OCI-LY3 (cell line): Measurements from ENCODE around the gene TXNL4A.

Experiments used
- H2AFZ ChIP-seq: fragments of 200-600, 300-600 bp; shearing (Covaris generic); 2 replicates; pipeline ENCODE4 v1.6.0; 2014; ENCODE audit warnings: antibody characterized with exemption, low read depth, low read length
- H3K27ac ChIP-seq: fragments of 200-600, 300-600 bp; sonication (generic); 2 replicates; pipeline ENCODE4 v1.5.1; 2014; ENCODE audit warnings: mild to moderate bottlenecking, low read length, moderate library complexity, mixed read lengths
- H3K27me3 ChIP-seq: fragments of 200-600, 300-600 bp; sonication (generic); 2 replicates; pipeline ENCODE4 v1.6.1; 2014; ENCODE audit warnings: low read depth, low read length, mixed read lengths
- H3K36me3 ChIP-seq: fragments of 200-600, 300-600 bp; sonication (generic); replicated peaks from 2 replicates; pipeline ENCODE3; 2014; ENCODE audit warnings: low read depth, low read length, mixed read lengths
- H3K4me1 ChIP-seq: fragments of 300-600, 200-600 bp; sonication (generic); 2 replicates; pipeline ENCODE4 v1.6.1; 2014; ENCODE audit warnings: low read length, mixed read lengths
- H3K4me2 ChIP-seq: fragments of 200-600, 300-600 bp; sonication (generic); 2 replicates; pipeline ENCODE4 v1.6.1; 2014; ENCODE audit warnings: low read length, mixed read lengths
- H3K4me3 ChIP-seq: fragments of 300-600, 200-600 bp; sonication (generic); 2 replicates; pipeline ENCODE4 v1.5.1; 2014; ENCODE audit warnings: antibody characterized with exemption, mild to moderate bottlenecking, low read length, moderate library complexity
- H3K79me2 ChIP-seq: fragments of 300-600, 200-600 bp; shearing (Covaris generic); 2 replicates; pipeline ENCODE4 v1.6.1; 2014; ENCODE audit warnings: mild to moderate bottlenecking, low read length, mixed read lengths
- H3K9ac ChIP-seq: fragments of 300-600, 200-600 bp; shearing (Covaris generic); 2 replicates; pipeline ENCODE4 v1.6.0; 2014; ENCODE audit warnings: mild to moderate bottlenecking, low read length, moderate library complexity
- H3K9me3 ChIP-seq: fragments of 200-600, 300-600 bp; shearing (Covaris generic); 2 replicates; pipeline ENCODE4 v1.6.1; 2014; ENCODE audit warnings: low read length, mixed read lengths; ENCODE audit not compliant: insufficient read depth
- H4K20me1 ChIP-seq: fragments of 200-600, 300-600 bp; sonication (generic); 2 replicates; pipeline ENCODE4 v1.6.1; 2016; ENCODE audit warnings: low read length, mixed read lengths; ENCODE audit not compliant: insufficient read depth
- EZH2phosphoT487 ChIP-seq: fragments of 200-600 bp; shearing (Covaris generic); IDR thresholded peaks from 2 replicates; pipeline ENCODE4 v1.6.1; 2018; ENCODE audit warnings: antibody characterized with exemption, mixed run types, low read depth
- TF ChIP-seq, protein P1 (sequence below): fragments of 200-600, 300-600 bp; sonication (generic); IDR thresholded peaks from 2 replicates; pipeline ENCODE4 v1.5.1; 2014; ENCODE audit warnings: antibody characterized with exemption, low read length, low read depth

Gene TXNL4A

DNA sequence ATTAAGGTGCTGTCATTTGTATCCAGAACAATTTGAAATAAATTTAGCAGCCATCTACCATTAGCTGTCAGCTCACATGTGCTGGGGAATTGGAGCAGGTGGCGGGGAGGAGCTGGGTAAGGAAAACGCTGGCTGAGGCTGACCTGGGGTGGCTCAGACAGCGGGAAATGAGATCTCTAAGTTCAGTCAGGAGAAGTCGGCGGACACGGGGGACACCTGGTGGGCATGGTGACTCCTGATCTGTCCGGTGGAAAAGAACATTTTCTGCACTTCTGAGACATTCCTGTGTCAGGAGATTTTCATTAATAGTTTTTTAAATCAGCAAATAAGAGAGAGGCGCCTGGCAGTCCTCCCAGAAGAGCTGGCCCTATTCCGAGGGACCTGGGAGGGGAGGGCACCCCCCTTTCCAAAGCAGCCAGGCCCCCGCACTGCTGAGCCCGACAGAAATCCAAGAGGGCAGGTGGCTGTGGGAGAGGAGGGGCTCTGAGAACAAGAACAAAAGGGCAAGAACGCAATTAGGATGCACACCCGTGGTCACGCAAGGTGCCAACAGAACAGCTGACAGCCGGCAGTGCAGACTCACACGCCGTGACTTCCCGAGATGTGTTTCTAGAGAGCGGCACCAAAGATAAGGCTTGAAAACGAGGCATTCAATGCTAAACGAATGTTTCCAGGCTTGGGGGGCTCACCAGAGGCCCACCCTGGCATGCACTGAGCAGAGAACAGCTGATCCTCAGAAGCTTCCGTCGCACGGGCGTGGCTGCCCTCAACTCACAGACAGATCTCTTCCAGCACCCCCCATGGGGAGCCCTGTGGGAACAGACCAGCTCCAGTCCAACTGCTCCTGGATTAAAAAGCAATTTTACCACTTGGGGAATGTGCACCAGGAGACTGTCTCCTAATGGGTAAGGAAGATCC, 63.3 kb downstream of the TXNL4A start:
- H4K20me1 ChIP-seq = peaks cover 44% of the 10 kb centered on the region
- no peaks in the 10 kb centered on the region for H3K27me3 ChIP-seq
- peaks cover 11% of the 10 kb centered on the region for H3K9me3 ChIP-seq
- no peak overlapping the region for H3K4me3 ChIP-seq
- no peak overlapping the region for H3K9ac ChIP-seq
- H3K4me2 ChIP-seq = no peak overlapping the region
- H3K36me3 ChIP-seq = peaks cover 48% of the 10 kb centered on the region
- H3K4me1 ChIP-seq = no peaks in the 10 kb centered on the region
- no peak overlapping the region for H3K27ac ChIP-seq
- no peak for TF ChIP-seq EZH2phosphoT487
- TF ChIP-seq, protein P1, sequence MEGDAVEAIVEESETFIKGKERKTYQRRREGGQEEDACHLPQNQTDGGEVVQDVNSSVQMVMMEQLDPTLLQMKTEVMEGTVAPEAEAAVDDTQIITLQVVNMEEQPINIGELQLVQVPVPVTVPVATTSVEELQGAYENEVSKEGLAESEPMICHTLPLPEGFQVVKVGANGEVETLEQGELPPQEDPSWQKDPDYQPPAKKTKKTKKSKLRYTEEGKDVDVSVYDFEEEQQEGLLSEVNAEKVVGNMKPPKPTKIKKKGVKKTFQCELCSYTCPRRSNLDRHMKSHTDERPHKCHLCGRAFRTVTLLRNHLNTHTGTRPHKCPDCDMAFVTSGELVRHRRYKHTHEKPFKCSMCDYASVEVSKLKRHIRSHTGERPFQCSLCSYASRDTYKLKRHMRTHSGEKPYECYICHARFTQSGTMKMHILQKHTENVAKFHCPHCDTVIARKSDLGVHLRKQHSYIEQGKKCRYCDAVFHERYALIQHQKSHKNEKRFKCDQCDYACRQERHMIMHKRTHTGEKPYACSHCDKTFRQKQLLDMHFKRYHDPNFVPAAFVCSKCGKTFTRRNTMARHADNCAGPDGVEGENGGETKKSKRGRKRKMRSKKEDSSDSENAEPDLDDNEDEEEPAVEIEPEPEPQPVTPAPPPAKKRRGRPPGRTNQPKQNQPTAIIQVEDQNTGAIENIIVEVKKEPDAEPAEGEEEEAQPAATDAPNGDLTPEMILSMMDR = no peak
- no peak overlapping the region for H2AFZ ChIP-seq
- H3K79me2 ChIP-seq = peaks cover 43% of the 10 kb centered on the region

DNA sequence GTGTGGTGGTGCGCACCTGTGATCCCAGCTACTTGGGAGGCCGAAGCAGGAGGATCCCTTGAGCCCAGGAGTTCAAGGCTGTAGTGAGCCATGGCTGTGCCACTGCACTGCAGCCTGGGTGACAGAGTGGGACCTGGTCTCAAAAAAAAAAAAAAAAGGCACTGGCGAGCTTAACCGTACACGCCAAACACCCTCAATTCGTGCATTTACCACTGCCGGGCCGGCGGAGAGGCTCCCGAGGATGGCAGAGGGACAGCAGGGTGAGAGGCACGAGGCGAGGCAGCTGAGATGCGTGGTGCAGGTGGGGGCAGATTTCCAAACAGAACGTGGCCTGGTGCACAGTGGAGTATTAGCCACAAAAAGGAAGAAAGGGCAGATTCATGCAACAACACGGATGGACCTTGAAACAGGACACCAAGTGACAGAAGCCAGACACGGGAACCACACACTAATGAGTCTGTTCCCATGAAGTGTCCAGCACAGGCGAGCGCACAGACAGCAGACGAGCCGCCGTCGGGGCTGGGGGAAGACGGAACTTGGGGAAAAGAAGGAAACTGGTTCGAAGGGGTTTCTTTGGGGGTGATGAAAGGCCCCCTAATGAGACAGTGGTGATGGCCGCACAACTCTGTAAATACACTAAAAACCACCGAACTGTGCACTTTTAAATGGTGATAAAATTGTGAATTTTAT, 64.3 kb downstream of the TXNL4A start:
- no peak overlapping the region for H3K9ac ChIP-seq
- H3K4me3 ChIP-seq = no peak overlapping the region
- H4K20me1 ChIP-seq = peaks cover 43% of the 10 kb centered on the region
- no peak overlapping the region for H3K4me2 ChIP-seq
- peaks cover under 1% of the 10 kb centered on the region; the same call in 1 of the 2 replicates for H3K9me3 ChIP-seq
- H3K79me2 ChIP-seq = peaks cover 36% of the 10 kb centered on the region
- no peaks in the 10 kb centered on the region for H3K27me3 ChIP-seq
- no peak overlapping the region for H2AFZ ChIP-seq
- no peak for TF ChIP-seq EZH2phosphoT487
- TF ChIP-seq, protein P1 = no peak
- H3K36me3 ChIP-seq = peaks cover 40% of the 10 kb centered on the region
- H3K27ac ChIP-seq = no peak overlapping the region
- H3K4me1 ChIP-seq = no peaks in the 10 kb centered on the region

DNA sequence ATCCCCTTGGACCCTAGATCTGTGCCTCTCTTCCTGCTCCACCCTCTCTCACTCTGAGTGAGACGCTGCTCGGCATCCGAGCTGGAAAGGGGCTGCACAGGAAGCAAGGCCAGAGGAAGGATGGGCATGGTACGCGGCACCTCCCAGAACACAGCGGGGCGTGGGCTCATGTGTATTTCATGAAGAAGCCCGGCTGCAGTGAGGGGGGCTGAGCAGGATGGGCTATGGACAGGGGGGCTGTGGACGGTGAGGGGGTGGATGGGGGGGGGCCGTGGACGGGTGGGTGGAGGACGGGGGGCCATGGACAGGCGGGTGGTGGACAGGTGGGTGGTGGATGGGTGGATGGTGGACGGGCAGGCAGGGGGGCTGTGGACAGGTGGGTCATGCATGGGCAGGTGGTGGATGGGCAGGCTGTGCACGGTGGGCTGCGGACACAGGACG, 65.4 kb downstream of the TXNL4A start:
- Histone ChIP-seq H3K79me2 (peaks cover 35% of the 10 kb centered on the region), H4K20me1 (peaks cover 35% of the 10 kb centered on the region), H3K9me3 (no peaks in the 10 kb centered on the region)

More for the DNA sequence above, 65.4 kb downstream of the TXNL4A start:
- Histone ChIP-seq H3K27me3 (no peaks in the 10 kb centered on the region), H2AFZ (no peak overlapping the region), H3K4me2 (no peak overlapping the region), H3K27ac (no peak overlapping the region), H3K9ac (no peak overlapping the region), H3K36me3 (peaks cover 40% of the 10 kb centered on the region), H3K4me1 (no peaks in the 10 kb centered on the region), H3K4me3 (no peak overlapping the region)
- TF ChIP-seq, protein P1 = no peak
- TF ChIP-seq EZH2phosphoT487 = no peak
